Body of pancreas (tissue), 4 donors: ENCODE measurements around the gene TPST2. TPM values are rescaled to one million over a fixed set of nuclear protein-coding genes. Genes with fewer than 3 reads are reported as not detected.

ENCODE experiments used
- ATAC-seq: fragments of 150-250 bp; one replicate; pipeline ENCODE4 v1.9.1; 2016
- DNase-seq, 4 donors: peaks; one replicate each; pipeline ENCODE4 v3.0.0-alpha.2; 2019
- H3K27ac ChIP-seq, 4 donors: fragments of 200-600 bp; sonication (generic); 1 replicate in 3 of 4; 2 replicates in 1 of 4; pipeline versions ENCODE4 v1.5.1 to v1.6.1; 2016 to 2019; ENCODE audit warnings: mild to moderate bottlenecking in 1 of 4, mixed read lengths in 1 of 4, moderate library complexity in 1 of 4
- H3K27me3 ChIP-seq, 2 donors: fragments of 200-600 bp; sonication (generic); one replicate each; pipeline ENCODE4 v1.6.0; 2016; ENCODE audit warnings: mild to moderate bottlenecking in 1 of 2
- H3K36me3 ChIP-seq, 2 donors: fragments of 200-600 bp; sonication (generic); replicated peaks in 1 of 2; 2 replicates each; pipeline ENCODE4 v1.5.1; 2016; ENCODE audit warnings: low read depth in 2 of 2; ENCODE audit not compliant: insufficient read depth in 1 of 2
- H3K4me1 ChIP-seq: fragments of 200-600 bp; sonication (generic); one replicate; pipeline ENCODE4 v1.6.0; 2016
- H3K4me3 ChIP-seq, 2 donors: fragments of 200-600 bp; sonication (generic); 1 replicate in 1 of 2; 2 replicates in 1 of 2; pipeline ENCODE4 v1.5.1; 2016 to 2019
- H3K9me3 ChIP-seq, 3 donors: fragments of 200-600 bp; sonication (generic); 1 replicate in 2 of 3; 2 replicates in 1 of 3; pipeline ENCODE4 v1.5.1; 2016
- POLR2A ChIP-seq, 3 donors: fragments of 450-650 bp; IDR thresholded peaks; one replicate each; pipeline ENCODE4 v1.6.1; 2016; ENCODE audit warnings: antibody characterized with exemption in 3 of 3, mild to moderate bottlenecking in 2 of 3
- WGBS, 2 donors: methylation state at CpG; one replicate each; pipeline ENCODE4 v1.1.5; 2017; 5-methylcytosine and 5-hydroxymethylcytosine counted together
- intact Hi-C: fragments of 100-400 bp; cut with DNase I; formaldehyde crosslinking; loops from one replicate; pipeline ENCODE4 v1.15.1; 2023
- total RNA-seq, 2 donors: library from RNA; depleted of rRNA; stranded (reverse); fragments of >200 nt; gene quantifications; one replicate each; pipeline ENCODE4 v1.1.0, GENCODE V29; 2016
- TF ChIP-seq, protein P1 (sequence below), 7 experiments: fragments of 450-650 bp in 4 of 7; fragments of 200-600 bp in 3 of 7; sonication (generic) in 3 of 7; IDR thresholded peaks; one replicate each; pipeline ENCODE4 v1.5.1; 2016 to 2019; ENCODE audit warnings: antibody characterized with exemption in 7 of 7

The TPST2 gene
- total RNA-seq, 2 donors from 2014 or later, result 547 to 586 TPM

DNA sequence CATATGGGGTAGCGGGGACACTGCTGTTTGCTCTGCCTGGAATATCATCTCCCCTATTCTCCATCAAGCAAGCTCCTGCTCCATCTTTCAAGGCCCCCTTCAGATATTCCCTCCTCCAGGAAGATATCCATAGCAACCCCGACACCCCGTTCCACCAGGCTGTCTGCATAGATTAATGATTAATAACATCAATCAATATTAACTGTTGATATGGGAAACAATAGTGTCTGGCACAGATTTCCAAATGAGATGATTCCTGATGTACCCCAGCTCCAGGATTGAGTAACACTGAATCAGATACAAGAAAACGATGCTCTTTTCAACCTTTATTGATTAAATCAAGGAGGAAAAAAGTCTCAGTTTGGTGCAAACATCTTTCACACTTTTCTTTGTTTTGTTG, 7.5 kb upstream of the TPST2 start:
- intact Hi-C loops, result no loop called here
- H3K9me3 ChIP-seq, result no peaks in the 10 kb centered on the region
- H3K27me3 ChIP-seq, result no peaks in the 10 kb centered on the region
- no peak overlapping the region for H3K4me3 ChIP-seq
- DNase-seq (no peak), ATAC-seq (no peak)
- H3K36me3 ChIP-seq, result no peaks in the 10 kb centered on the region
- H3K4me1 ChIP-seq, result peaks cover 8% of the 10 kb centered on the region
- WGBS, 2 donors, result 24 to 26% methylated on average over 4 of the region's 4 CpGs
- no peak overlapping the region for H3K27ac ChIP-seq
- TF ChIP-seq, protein P1, sequence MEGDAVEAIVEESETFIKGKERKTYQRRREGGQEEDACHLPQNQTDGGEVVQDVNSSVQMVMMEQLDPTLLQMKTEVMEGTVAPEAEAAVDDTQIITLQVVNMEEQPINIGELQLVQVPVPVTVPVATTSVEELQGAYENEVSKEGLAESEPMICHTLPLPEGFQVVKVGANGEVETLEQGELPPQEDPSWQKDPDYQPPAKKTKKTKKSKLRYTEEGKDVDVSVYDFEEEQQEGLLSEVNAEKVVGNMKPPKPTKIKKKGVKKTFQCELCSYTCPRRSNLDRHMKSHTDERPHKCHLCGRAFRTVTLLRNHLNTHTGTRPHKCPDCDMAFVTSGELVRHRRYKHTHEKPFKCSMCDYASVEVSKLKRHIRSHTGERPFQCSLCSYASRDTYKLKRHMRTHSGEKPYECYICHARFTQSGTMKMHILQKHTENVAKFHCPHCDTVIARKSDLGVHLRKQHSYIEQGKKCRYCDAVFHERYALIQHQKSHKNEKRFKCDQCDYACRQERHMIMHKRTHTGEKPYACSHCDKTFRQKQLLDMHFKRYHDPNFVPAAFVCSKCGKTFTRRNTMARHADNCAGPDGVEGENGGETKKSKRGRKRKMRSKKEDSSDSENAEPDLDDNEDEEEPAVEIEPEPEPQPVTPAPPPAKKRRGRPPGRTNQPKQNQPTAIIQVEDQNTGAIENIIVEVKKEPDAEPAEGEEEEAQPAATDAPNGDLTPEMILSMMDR (IDR thresholded peaks at IDR 0.05), result no peak
- no peak for TF ChIP-seq POLR2A (IDR thresholded peaks at IDR 0.05)

- Histone ChIP-seq H3K9me3 (no peaks in the 10 kb centered on the region), H3K27me3 (no peaks in the 10 kb centered on the region), H3K4me1 (peaks cover 8% of the 10 kb centered on the region), H3K36me3 (no peaks in the 10 kb centered on the region), H3K4me3 (no peak overlapping the region), H3K27ac (no peak overlapping the region)
- intact Hi-C loops, result no loop called here
- no peak for ATAC-seq
- DNase-seq, result no peak
- WGBS, 2 donors, result 74 to 76% methylated on average over 4 of the region's 4 CpGs
- TF ChIP-seq POLR2A (IDR thresholded peaks at IDR 0.05), result no peak
- TF ChIP-seq, protein P1 (IDR thresholded peaks at IDR 0.05), result no peak
Observed at GRCh38 chr22:26597026-26597425, 7.1 kb upstream of the TPST2 start.

DNA sequence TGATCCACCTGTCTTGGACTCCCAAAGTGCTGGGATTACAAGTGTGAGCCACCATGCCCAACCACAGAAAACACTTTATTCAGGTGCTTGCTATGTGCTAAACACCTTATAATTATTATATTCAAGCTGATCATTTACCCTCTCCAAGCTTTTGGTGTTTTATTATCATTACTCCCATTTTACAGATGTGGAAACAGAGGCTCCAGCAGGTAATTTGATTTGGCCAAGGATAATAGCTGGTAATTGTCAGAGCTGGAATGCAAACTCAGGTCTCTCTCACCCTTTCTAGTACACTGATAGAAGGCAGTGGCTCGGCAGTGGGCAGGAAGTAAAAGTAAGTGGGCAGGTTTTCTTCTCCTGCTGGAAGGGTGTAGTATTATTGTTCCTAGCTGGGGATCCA, 3.8 kb upstream of the TPST2 start:
- no peak for DNase-seq
- Histone ChIP-seq H3K36me3 (no peaks in the 10 kb centered on the region), H3K4me1 (peaks cover 21% of the 10 kb centered on the region), H3K9me3 (no peaks in the 10 kb centered on the region), H3K27ac (no peak overlapping the region), H3K27me3 (no peaks in the 10 kb centered on the region), H3K4me3 (no peak overlapping the region)
- ATAC-seq, result no peak
- TF ChIP-seq, protein P1 (IDR thresholded peaks at IDR 0.05), result no peak
- TF ChIP-seq POLR2A (IDR thresholded peaks at IDR 0.05), result no peak
- WGBS, 2 donors, result 25 to 64% methylated on average over 1 of the region's 1 CpG
- intact Hi-C loops, result no loop called here

GRCh38 chr22:26592421-26592891, 2.5 kb upstream of the TPST2 start:
- TF ChIP-seq, protein P1 (IDR thresholded peaks at IDR 0.05), result no peak
- no peak for TF ChIP-seq POLR2A (IDR thresholded peaks at IDR 0.05)
- intact Hi-C loops, result no loop called here
- 67 to 84% methylated on average over 4 of the region's 4 CpGs for WGBS, 2 donors
- ATAC-seq (no peak), DNase-seq (peak in 1 of 4 donors; percentile 5)
- H3K27me3 ChIP-seq, result no peaks in the 10 kb centered on the region
- H3K4me1 ChIP-seq, result peaks cover 18% of the 10 kb centered on the region
- H3K9me3 ChIP-seq, result no peaks in the 10 kb centered on the region
- H3K36me3 ChIP-seq, result no peaks in the 10 kb centered on the region
- no peak overlapping the region for H3K4me3 ChIP-seq
- no peak overlapping the region for H3K27ac ChIP-seq

- intact Hi-C loops, result no loop called here
- WGBS, 2 donors, result 0 to 1% methylated on average over 11 to 29 of the region's 44 CpGs
- Histone ChIP-seq H3K4me1 (peaks cover 28% of the 10 kb centered on the region), H3K4me3 (peak overlapping the region; percentile 89 to 100), H3K9me3 (no peaks in the 10 kb centered on the region), H3K36me3 (no peaks in the 10 kb centered on the region), H3K27ac (peak overlapping the region; percentile 22 to 85 (median 80)), H3K27me3 (no peaks in the 10 kb centered on the region)
- DNase-seq, result peak; percentile 32 to 56 (median 47)
- TF ChIP-seq POLR2A (IDR thresholded peaks at IDR 0.05), result no peak
- TF ChIP-seq, protein P1 (IDR thresholded peaks at IDR 0.05), result no peak
- peak; percentile 34 for ATAC-seq
Observed at GRCh38 chr22:26589367-26589844, 526 bp downstream of the TPST2 start.
